H1 (cell line): ENCODE results near the gene ATF7IP2. TPM values are rescaled to one million over a fixed set of nuclear protein-coding genes. Genes with fewer than 3 reads are reported as not detected.

Experiments
- CTCF ChIA-PET: fragments of 300-600 bp; sonication (Branson Sonifier 250); formaldehyde crosslinking; loops from one replicate; lab custom pipeline; 2021; ENCODE audit not compliant: partially characterized antibody; lab: Charles Lee
- POLR2A ChIA-PET: fragments of 300-600 bp; sonication (Branson Sonifier 250); formaldehyde crosslinking; loops from one replicate; lab custom pipeline; 2021; ENCODE audit warnings: inconsistent platforms; ENCODE audit not compliant: partially characterized antibody; lab: Charles Lee
- DNase-seq, 2 experiments: peaks; one replicate each; pipeline versions ENCODE4 v3.0.0 to v3.0.0-alpha.2; 2010 to 2022; ENCODE audit warnings: low spot score in 2 of 2, low read depth in 1 of 2, mixed read lengths in 1 of 2
- FAIRE-seq: peaks from 2 replicates; lab custom pipeline; 2011; peaks lifted over from hg19 to GRCh38; lab: Jason Lieb, UNC
- H2AFZ ChIP-seq: 2 replicates; pipeline ENCODE4 v1.8.1; 2012; ENCODE audit warnings: low read length, inconsistent platforms
- H2AK5ac ChIP-seq: 2 replicates; pipeline ENCODE4 v1.6.1; 2013; ENCODE audit warnings: low read depth, low read length
- H2BK120ac ChIP-seq: replicated peaks from 2 replicates; pipeline ENCODE3; 2013; ENCODE audit warnings: low read depth, low read length, inconsistent platforms
- H2BK12ac ChIP-seq: 2 replicates; pipeline ENCODE4 v1.6.1; 2013; ENCODE audit warnings: low read depth, low read length
- H2BK15ac ChIP-seq: 2 replicates; pipeline ENCODE4 v1.6.1; 2013; ENCODE audit warnings: low read length
- H2BK20ac ChIP-seq: 2 replicates; pipeline ENCODE4 v1.6.1; 2013; ENCODE audit warnings: low read length
- H2BK5ac ChIP-seq: 2 replicates; pipeline ENCODE4 v1.6.1; 2013; ENCODE audit warnings: low read depth, low read length
- H3K14ac ChIP-seq: 2 replicates; pipeline ENCODE4 v1.6.1; 2013; ENCODE audit warnings: inconsistent platforms; ENCODE audit not compliant: insufficient read length
- H3K18ac ChIP-seq: 2 replicates; pipeline ENCODE4 v1.6.1; 2013; ENCODE audit warnings: low read length; ENCODE audit errors: extremely low read depth
- H3K23ac ChIP-seq: 2 replicates; pipeline ENCODE4 v1.6.1; 2013; ENCODE audit warnings: inconsistent platforms; ENCODE audit not compliant: insufficient read length
- H3K23me2 ChIP-seq: 2 replicates; pipeline ENCODE4 v1.6.1; 2013; ENCODE audit warnings: low read depth, low read length
- H3K27ac ChIP-seq: 2 replicates; pipeline ENCODE4 v1.6.1; 2011; ENCODE audit warnings: low read depth, low read length, inconsistent platforms
- H3K27me3 ChIP-seq, 4 experiments: replicated peaks in 1 of 4; 1 replicate in 1 of 4; 2 replicates in 3 of 4; pipeline versions ENCODE4 v1.6.1 to v1.8.1; 2011 to 2013; ENCODE audit warnings: low read length in 3 of 4, mild to moderate bottlenecking in 3 of 4, inconsistent platforms in 2 of 4, mixed read lengths in 2 of 4, moderate library complexity in 1 of 4; ENCODE audit not compliant: control insufficient read depth in 3 of 4, insufficient read depth in 3 of 4; ENCODE audit errors: extremely low read depth in 1 of 4
- H3K36me3 ChIP-seq, 4 experiments: 2 replicates each; pipeline versions ENCODE4 v1.6.1 to v1.8.1; 2011 to 2013; ENCODE audit warnings: mild to moderate bottlenecking in 4 of 4, low read length in 3 of 4, moderate library complexity in 2 of 4, control low read depth in 1 of 4, inconsistent platforms in 1 of 4; ENCODE audit not compliant: insufficient read depth in 4 of 4, control insufficient read depth in 2 of 4
- H3K4ac ChIP-seq: replicated peaks from 2 replicates; pipeline ENCODE3; 2013; ENCODE audit warnings: low read length, low read depth, mixed read lengths, inconsistent platforms; ENCODE audit not compliant: insufficient read length
- H3K4me1 ChIP-seq, 4 experiments: replicated peaks in 1 of 4; 1 replicate in 1 of 4; 2 replicates in 3 of 4; pipeline versions ENCODE4 v1.6.1 to v1.8.1; 2011 to 2013; ENCODE audit warnings: low read length in 3 of 4, inconsistent platforms in 2 of 4, mixed read lengths in 1 of 4; ENCODE audit not compliant: insufficient read depth in 4 of 4, control insufficient read depth in 3 of 4
- H3K4me2 ChIP-seq, 2 experiments: 2 replicates each; pipeline versions ENCODE4 v1.6.1 to v1.8.1; 2011 to 2013; ENCODE audit warnings: low read depth in 2 of 2, low read length in 2 of 2, control low read depth in 1 of 2, inconsistent platforms in 1 of 2, mild to moderate bottlenecking in 1 of 2; ENCODE audit not compliant: insufficient read depth in 1 of 2
- H3K4me3 ChIP-seq, 4 experiments: fragments of 200-600, 300-600 bp in 1 of 4; sonication (generic), shearing (Covaris generic), sonication (Bioruptor Twin) in 1 of 4; 2 replicates each; pipeline versions ENCODE4 v1.5.1 to v1.8.1; 2011 to 2016; ENCODE audit warnings: low read length in 4 of 4, low read depth in 3 of 4, control low read depth in 2 of 4, inconsistent platforms in 2 of 4, mild to moderate bottlenecking in 2 of 4, mixed read lengths in 1 of 4, moderate library complexity in 1 of 4; ENCODE audit not compliant: insufficient read depth in 2 of 4; ENCODE audit errors: extremely low read depth in 1 of 4
- H3K56ac ChIP-seq: replicated peaks from 2 replicates; pipeline ENCODE3; 2013; ENCODE audit warnings: low read depth, mild to moderate bottlenecking, mixed read lengths, low read length, inconsistent platforms; ENCODE audit not compliant: insufficient read length
- H3K79me1 ChIP-seq: 2 replicates; pipeline ENCODE4 v1.6.1; 2013; ENCODE audit warnings: low read depth, low read length, control low read depth
- H3K79me2 ChIP-seq, 2 experiments: 2 replicates each; pipeline versions ENCODE4 v1.6.1 to v1.8.1; 2012 to 2013; ENCODE audit warnings: low read length in 2 of 2, mild to moderate bottlenecking in 2 of 2, inconsistent platforms in 1 of 2; ENCODE audit not compliant: insufficient read depth in 2 of 2, control insufficient read depth in 1 of 2
- H3K9ac ChIP-seq, 4 experiments: replicated peaks in 1 of 4; 1 replicate in 1 of 4; 2 replicates in 3 of 4; pipeline versions ENCODE4 v1.6.1 to v1.8.1; 2011 to 2013; ENCODE audit warnings: low read depth in 3 of 4, low read length in 3 of 4, control low read depth in 2 of 4, mild to moderate bottlenecking in 2 of 4, moderate library complexity in 2 of 4, inconsistent platforms in 1 of 4; ENCODE audit errors: extremely low read depth in 1 of 4
- H3K9me3 ChIP-seq, 2 experiments: 2 replicates each; pipeline versions ENCODE4 v1.6.1 to v1.8.1; 2012 to 2013; ENCODE audit warnings: mild to moderate bottlenecking in 2 of 2, moderate library complexity in 2 of 2, control low read depth in 1 of 2, inconsistent platforms in 1 of 2, low read depth in 1 of 2, low read length in 1 of 2, mixed read lengths in 1 of 2; ENCODE audit not compliant: insufficient read depth in 2 of 2
- H4K20me1 ChIP-seq, 2 experiments: replicated peaks in 1 of 2; 2 replicates each; pipeline versions ENCODE3 to v1.8.1; 2011 to 2013; ENCODE audit warnings: inconsistent platforms in 2 of 2, low read length in 2 of 2, mild to moderate bottlenecking in 1 of 2; ENCODE audit not compliant: insufficient read depth in 2 of 2, control insufficient read depth in 1 of 2
- H4K5ac ChIP-seq: 2 replicates; pipeline ENCODE4 v1.6.1; 2013; ENCODE audit warnings: low read length, low read depth, mixed read lengths, inconsistent platforms; ENCODE audit not compliant: insufficient read length
- H4K8ac ChIP-seq: 2 replicates; pipeline ENCODE4 v1.8.0; 2013; ENCODE audit warnings: mild to moderate bottlenecking, moderate library complexity, low read length, inconsistent platforms; ENCODE audit not compliant: insufficient read depth; ENCODE audit errors: extremely low read depth
- H4K91ac ChIP-seq: replicated peaks from 2 replicates; pipeline ENCODE3; 2013; ENCODE audit warnings: low read length, mixed read lengths, inconsistent platforms; ENCODE audit not compliant: insufficient read length
- BCL11A ChIP-seq, 2 experiments: IDR thresholded peaks; one replicate each; pipeline ENCODE4 v1.6.1; 2011; ENCODE audit warnings: low read depth in 2 of 2, low read length in 2 of 2, mild to moderate bottlenecking in 2 of 2
- NANOG ChIP-seq: IDR thresholded peaks from 2 replicates; pipeline ENCODE4 v1.6.1; 2011; ENCODE audit warnings: low read length, low read depth, mild to moderate bottlenecking, inconsistent platforms; ENCODE audit not compliant: insufficient read depth, poor library complexity, severe bottlenecking
- POU5F1 ChIP-seq: IDR thresholded peaks from 2 replicates; pipeline ENCODE4 v1.6.1; 2011; ENCODE audit warnings: low read depth, mild to moderate bottlenecking, low read length, moderate library complexity
- RAD21 ChIP-seq, 2 experiments: IDR thresholded peaks in 1 of 2; conservative IDR thresholded peaks in 1 of 2; 2 replicates each; pipeline ENCODE4 v1.6.1; 2011; ENCODE audit warnings: low read depth in 2 of 2, low read length in 2 of 2, improper control_type of control experiment in 1 of 2, inconsistent platforms in 1 of 2, mild to moderate bottlenecking in 1 of 2, moderate library complexity in 1 of 2
- SP1 ChIP-seq: IDR thresholded peaks from 2 replicates; pipeline ENCODE4 v1.6.1; 2011; ENCODE audit warnings: low read depth, low read length
- ZNF274 ChIP-seq: IDR thresholded peaks from 2 replicates; pipeline ENCODE4 v1.7.0; 2012; ENCODE audit warnings: low read length, borderline replicate concordance; ENCODE audit errors: extremely low read depth
- whole genome bisulfite sequencing, 2 experiments: shearing (Covaris generic) in 1 of 2; methylation state at CpG; one replicate each; pipeline versions ENCODE4 v1.1.6 to v1.1.7; 2013 to 2015; ENCODE audit warnings: low lambda C conversion rate in 2 of 2, mixed read lengths in 2 of 2, inconsistent platforms in 1 of 2, low coverage in 1 of 2, missing lambda C conversion rate in 1 of 2; ENCODE audit not compliant: insufficient replicate concordance in 2 of 2, insufficient coverage in 1 of 2, insufficient read length in 1 of 2; ENCODE audit errors: extremely low coverage in 1 of 2, missing lambda C conversion rate in 1 of 2; 5-methylcytosine and 5-hydroxymethylcytosine counted together
- polyA plus RNA-seq, 7 experiments: library from polyadenylated mRNA; depleted of rRNA in 3 of 7; stranded (reverse) in 5 of 7; unstranded in 2 of 7; fragments of >200 nt in 5 of 7; fragments of 200-250 nt in 2 of 7; gene quantifications; 1 replicate in 5 of 7; 2 replicates in 1 of 7; 4 replicates in 1 of 7; pipeline versions ENCODE4 v1.2.1 to v1.2.3, GENCODE V29; 2011 to 2013; ENCODE audit warnings: missing spikeins in 2 of 7, mixed read lengths in 2 of 7
- total RNA-seq: library from RNA; stranded (reverse); fragmentation: NEBNext Ultra II Directional; extraction: Animal tissue kit (Norgen Biotek cat#: 25700); gene quantifications from 2 replicates; pipeline ENCODE4 v1.2.1, GENCODE V29; 2021

The ATF7IP2 gene
- total and polyA plus RNA-seq, 2 of the 8 experiments (the other 6 are each of a cell fraction or from before 2014, with no cell fraction given) = 28.7 to 32.8 TPM

DNA sequence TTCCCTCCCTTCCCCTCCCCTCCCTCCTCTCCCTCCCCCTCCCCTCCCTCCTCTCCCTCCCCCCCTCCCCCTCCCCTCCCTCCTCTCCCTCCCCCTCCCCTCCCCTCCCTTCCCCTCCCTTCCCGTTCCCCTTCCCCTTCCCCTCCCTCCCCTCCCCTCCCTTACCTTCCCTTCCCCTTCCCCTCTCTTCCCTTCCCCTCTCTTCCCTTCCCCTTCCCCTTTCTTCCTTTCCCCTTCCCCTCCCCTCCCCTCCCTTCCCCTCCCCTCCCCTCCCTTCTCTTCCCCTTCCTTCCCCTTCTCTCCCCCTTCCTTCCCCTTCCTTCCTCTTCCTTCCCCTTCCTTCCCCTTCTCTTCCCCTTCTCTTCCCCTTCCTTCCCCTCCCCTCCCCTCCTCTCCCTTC lies 133.4 kb downstream of the ATF7IP2 start:
- Histone ChIP-seq H3K18ac (no peak overlapping the region), H3K79me1 (no peaks in the 10 kb centered on the region), H4K8ac (no peak overlapping the region), H3K27me3 (no peaks in the 10 kb centered on the region), H3K4ac (no peak overlapping the region), H2BK5ac (no peak overlapping the region), H2BK15ac (no peak overlapping the region), H3K56ac (no peak overlapping the region), H2BK12ac (no peak overlapping the region), H3K79me2 (no peaks in the 10 kb centered on the region), H2AK5ac (no peak overlapping the region), H3K4me3 (no peak overlapping the region), H3K14ac (no peak overlapping the region), H4K5ac (no peak overlapping the region), H3K4me1 (peaks cover 0 to 2% (median 0%) of the 10 kb centered on the region in 4 experiments; a peak in 1 of 7 replicates), H3K4me2 (no peak overlapping the region), H3K36me3 (no peaks in the 10 kb centered on the region), H4K91ac (no peak overlapping the region), H3K23me2 (no peaks in the 10 kb centered on the region), H3K9ac (no peak overlapping the region), H2BK120ac (no peak overlapping the region), H3K27ac (no peak overlapping the region), H3K23ac (no peak overlapping the region), H4K20me1 (no peaks in the 10 kb centered on the region), H2BK20ac (no peak overlapping the region), H3K9me3 (no peaks in the 10 kb centered on the region), H2AFZ (no peak overlapping the region)
- FAIRE-seq = no peak
- ChIA-PET CTCF (interaction anchor here (1.2 to 5.0 kb wide), 4 partner anchors 158 to 886 kb away, joined by 3 to 42 read pairs (median 8); no protein-coding TSS in a partner anchor), POLR2A (interaction anchor here (1.1 kb wide), 1 partner anchor 225 kb away, joined by 4 read pairs; the partner anchor contains the start of gene NUBP1)
- WGBS, 2 experiments = no CpG with 5 or more reads among the region's 1 CpG
- TF ChIP-seq BCL11A (IDR thresholded peaks at IDR 0.05; ENCODE audit: low read depth in 2 of 2, low read length in 2 of 2) = no peak
- TF ChIP-seq NANOG = no peak
- no peak for TF ChIP-seq ZNF274
- TF ChIP-seq SP1 = no peak
- TF ChIP-seq RAD21 (IDR thresholded peaks at IDR 0.05 in 1 of 2, conservative IDR thresholded peaks at IDR 0.05 in 1 of 2; ENCODE audit: low read depth in 2 of 2, low read length in 2 of 2) = no peak
- no peak for TF ChIP-seq POU5F1
- no peak for DNase-seq
